HG03159 (cell line): ENCODE results near the gene MORN1.
"Not testable (repeated sequence)": the region's sequence is repeated elsewhere in the genome, so short reads cannot be mapped to it uniquely, and the experiment has no call there.

Experiments used
- ATAC-seq: cut with Tn5 transposase; IDR thresholded peaks from one replicate; pipeline ENCODE4 v1.9.1; 2021; ENCODE audit warnings: mild to moderate bottlenecking, moderate library complexity; ENCODE audit not compliant: unreplicated experiment

Gene MORN1

DNA sequence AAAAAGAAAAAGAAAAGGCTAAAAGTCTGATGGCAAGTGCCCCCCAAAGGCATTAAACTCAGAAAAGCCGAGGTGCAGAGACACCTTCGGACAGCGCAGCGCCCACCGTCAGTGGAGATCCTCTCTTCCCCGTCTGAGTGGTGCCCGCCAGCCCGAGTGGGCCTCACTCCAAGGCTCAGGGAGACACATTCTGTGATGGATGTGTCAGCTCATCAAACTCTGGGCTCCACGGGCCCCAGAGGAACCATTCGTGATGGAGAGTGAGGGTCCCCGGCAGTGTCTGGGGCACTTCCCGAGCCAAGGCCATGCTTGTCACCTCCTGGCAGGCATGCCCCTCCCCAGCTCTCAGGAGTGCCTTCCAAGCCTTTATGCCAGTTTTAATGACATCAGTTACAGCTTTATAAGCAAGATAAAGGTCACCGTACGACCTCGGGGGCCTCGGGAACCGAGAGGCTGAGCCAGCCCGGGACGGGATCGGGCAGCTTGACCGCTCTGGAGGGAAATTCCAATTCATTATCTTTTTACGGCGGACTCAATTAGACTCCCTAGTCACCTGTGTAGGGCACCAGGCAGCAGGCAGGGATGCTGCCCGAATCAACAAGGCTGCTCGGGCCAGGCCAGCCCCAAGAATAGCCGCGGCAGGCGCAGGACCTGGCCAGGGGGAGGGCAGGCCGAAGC lies 49.5 kb downstream of the MORN1 start:
- ATAC-seq = no peak

DNA sequence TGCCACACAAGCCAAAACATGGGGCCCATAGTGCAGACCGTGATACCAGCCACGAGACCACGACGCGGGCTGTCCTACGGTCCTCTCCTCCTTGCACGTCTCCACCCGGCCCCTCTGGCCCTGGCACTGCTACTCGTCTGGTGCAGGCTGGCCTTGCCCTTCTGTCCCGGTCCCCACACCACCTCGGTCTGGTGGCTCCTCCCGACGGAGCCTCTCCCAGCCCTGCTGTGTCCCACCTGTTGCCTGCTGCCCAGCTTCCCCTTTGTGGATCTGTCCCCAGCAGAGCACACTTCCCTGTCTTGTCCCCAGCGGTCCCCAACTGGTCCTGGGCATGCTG lies 50.5 kb downstream of the MORN1 start:
- ATAC-seq = no peak

DNA sequence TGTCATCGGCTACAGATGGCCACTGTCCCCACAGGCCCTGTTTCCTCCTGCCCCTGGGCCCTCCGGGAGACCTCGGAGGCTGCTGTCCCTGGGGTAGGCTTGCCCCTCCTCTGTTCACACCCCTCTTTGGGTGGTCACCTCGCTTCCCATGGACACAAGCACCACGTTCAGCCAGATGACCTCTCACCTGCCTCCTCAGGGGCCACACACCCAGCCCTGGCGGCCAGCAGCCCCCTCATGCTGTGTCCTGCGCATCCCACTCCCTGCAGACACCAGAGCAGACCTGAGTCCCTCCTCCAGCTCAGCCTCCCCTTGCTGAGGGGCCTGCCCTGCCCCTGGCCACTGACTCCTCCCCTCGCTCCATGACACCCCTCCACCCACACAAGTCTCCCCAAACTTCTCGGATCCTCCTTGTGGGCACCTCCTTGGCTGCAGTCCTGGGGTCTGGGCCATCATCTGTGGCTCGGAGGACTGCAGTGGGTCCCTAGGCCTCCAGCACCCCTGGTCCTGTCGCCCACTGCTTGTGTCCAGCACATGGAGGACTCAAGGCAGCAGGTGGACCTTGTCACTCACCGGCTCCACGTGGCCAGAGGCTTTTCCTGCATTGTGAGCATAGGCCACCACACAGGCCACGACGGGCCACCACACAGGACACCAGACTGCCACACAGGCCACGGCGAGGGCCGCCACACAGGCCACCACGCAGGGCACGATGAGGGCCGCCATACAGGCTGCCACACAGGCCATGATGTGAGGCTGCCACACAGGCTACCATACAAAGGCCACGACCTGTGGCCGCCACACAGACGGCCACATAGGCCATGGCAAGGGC lies 51.1 kb downstream of the MORN1 start:
- no peak for ATAC-seq

DNA sequence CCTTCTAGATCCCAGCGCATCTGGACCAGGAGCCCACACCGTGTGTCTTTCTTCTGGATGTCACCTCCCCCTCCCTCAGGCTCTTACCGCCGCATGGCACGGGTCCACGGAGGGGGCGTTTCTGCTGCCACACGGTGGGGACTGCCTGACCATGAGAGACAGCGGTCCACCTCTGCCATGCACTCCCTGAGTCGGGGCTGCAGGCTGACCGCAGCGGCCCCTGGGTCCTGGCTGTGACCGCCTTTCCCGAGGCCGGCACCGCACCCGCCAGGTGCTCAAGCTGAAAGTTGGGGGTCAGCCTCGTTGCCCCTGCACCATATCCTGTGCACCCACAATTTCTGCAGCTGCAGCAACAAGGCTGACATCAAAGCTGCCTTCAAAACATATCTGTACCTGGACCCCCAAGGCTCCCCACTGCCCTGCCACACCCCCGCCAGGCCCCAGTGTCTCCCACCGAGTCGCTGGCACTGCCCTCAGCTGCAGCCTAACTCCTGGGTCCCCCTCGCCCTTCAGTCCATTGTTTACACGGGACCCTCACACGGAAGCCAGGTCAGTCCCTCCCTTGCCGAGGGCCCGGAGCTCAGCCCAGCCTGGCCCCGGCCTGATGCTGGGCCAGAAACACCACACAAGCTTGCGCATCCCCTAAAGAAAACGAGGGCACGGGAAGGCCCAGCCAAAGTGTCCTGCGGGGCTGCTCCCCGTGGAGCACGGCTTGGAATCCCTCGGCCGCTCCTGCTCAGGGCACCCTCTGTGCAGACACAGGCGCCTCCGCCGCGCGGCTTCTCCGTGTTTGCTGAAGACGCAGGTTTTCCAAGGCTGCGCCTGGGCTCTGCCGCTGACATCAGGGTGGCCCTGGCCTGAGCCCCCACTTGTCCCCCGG lies 51.9 kb downstream of the MORN1 start:
- ATAC-seq = no peak

DNA sequence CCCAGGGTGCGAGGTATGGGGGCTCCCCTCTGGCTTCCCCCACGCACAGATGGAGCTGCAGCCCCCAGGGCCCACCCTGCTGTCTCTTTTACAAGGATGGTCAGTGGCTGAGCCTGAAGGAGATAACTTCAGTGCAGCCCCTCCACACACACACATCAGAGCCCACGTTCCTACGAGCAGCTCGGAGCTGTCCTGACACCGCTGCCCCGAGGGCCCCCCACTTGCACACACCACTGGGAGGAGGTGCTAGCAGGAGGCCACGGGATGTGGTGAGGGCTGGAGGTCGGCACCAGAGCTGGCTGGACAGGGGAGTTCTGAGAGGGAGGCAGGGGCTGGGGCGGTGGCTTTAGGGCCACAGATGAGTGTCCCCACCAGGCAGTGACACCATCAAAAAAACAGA lies 53.9 kb downstream of the MORN1 start:
- no peak for ATAC-seq

DNA sequence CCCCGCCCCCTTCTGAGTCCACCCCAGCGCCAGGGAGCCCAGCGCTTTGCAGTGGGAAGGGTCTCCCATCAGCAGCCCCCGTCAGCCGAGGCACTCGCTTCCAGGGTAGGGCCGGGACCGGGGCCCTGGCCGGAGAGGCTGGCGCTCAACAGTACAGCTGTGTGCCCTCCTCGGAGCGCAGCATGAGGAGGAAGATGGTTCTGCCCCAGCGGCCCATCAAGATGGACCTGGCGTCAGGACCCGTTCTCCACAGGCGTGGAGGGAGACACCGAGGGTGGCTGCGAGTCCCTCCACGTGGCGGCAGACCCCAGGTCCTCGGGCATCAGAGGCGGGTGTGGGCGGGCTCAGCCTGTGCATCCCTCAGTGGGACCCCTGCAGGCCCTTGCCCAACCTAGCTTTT lies 54.3 kb downstream of the MORN1 start:
- ATAC-seq = no peak

DNA sequence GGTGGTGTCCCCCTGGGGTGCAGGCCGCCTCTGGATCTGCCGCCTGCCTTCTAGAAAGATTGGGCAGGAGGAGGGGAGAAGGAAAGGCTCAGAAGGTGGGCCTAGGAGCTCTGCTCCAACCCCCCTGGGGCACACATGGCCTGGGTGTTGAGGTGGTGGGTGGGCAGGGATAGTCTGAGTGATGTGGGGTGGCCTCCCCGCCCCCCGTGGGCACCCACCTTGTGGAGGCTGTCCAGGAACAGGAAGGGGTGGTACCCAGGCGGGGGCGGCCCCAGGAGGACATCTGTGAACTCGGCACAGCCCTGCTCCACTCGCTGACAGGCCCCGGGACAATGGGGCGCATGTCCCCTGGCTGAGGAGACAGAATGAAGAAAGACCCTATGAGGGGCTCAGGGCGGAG lies 54.9 kb downstream of the MORN1 start:
- ATAC-seq = no peak

DNA sequence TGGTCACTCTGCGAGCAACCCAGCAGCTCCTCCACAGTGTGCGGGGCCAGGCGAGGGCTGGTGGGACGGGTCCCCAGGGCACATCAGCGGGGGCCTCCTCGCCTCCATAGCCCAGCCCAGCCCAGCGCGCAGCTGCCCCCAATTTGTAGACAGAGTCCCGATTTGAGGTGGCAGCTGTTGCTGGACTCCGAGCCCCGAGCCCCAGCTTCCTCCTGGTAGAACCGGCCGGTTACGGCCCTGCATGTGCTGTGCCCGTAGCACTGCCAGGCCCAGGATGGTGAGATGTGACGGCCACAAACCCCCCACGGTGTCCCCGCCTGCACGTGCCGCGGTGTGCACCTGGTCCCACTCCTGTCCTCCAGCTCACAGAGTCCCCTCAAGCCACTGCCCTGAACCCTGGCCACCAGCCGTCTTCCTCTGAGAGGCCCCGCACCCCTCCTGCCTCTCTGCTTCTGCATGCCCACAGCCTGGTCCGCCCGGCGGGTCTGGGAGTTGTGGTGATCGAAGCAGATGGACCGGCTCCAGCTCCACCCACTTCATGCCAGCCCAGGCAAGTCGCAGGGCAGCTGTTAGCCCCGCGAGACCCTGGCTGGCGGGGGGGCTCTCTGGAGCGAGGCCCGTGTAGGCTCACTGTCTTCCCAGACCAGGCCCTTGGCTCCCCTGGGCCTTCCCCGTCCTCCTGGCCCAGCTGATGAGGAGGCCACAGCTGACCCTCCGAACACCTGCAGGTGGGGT lies 55.5 kb downstream of the MORN1 start:
- ATAC-seq = no peak

DNA sequence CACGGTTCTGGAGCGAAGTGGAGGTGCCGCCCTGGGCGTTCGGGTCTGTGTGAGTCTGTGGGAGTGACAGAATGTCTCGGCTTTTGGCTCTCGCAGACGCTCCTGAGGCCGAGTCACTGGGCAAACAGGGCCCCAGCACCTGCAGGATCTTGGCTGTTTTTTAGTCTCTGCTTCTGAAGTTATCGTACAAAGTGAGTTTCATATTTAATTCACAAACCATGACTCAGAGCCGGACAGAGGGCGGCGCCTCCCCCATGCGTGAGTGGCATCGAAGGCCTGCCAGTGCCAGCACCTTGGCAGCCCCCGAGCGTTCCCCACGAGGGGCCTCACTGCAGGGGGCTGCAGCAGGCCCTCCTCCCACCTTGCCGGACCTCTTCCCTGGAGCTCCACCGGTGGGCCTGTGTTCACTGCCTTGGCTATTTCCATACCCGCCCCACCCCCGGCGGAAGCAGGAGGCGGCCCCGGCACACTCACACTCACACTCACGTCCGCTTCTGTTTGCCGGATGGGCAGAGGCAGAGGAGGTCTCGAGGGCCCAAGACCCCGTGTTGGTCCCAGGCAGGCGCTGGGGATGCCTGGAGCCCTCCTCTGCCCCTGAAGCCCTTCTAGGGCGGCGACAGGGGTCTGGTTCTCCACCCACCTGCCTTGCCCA lies 56.3 kb downstream of the MORN1 start:
- ATAC-seq = no peak

DNA sequence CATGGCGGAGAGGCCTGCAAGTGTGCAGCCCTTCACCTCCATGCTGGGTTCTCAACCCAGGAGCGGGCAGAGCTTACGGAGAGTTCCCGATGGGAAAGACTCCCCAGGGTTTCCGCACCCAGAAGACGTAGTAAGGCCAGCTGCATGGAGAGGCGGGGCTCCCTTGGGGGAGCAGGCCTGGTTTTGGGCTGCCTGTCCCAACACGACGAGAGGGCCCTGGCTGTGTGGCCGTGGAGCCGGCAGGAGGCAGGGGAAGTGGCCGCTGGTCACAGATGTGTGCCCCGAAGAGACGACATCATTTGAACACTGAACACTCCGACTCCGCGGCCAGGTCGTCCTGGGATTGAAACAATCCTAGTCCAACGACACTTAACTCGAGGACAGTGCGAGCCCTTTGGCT lies 57.0 kb downstream of the MORN1 start:
- ATAC-seq = no peak

DNA sequence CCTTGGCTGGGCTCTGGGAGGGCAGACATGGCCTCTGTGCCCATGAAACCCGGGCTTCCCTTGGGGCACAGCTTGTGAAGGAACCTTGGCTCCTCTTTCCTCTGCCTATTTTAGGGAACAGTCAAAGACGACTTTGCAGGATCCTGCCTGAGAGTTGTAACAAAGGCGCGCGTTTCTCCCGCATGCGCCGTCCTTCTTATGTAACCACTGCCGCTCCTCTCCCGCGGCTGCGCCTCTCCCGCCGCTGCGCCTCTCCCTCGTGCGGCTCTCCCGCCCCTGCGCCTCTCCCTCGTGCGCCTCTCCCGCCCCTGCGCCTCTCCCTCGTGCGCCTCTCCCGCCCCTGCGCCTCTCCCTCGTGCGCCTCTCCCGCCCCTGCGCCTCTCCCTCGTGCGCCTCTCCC lies 59.8 kb downstream of the MORN1 start:
- ATAC-seq = not testable (repeated sequence)

DNA sequence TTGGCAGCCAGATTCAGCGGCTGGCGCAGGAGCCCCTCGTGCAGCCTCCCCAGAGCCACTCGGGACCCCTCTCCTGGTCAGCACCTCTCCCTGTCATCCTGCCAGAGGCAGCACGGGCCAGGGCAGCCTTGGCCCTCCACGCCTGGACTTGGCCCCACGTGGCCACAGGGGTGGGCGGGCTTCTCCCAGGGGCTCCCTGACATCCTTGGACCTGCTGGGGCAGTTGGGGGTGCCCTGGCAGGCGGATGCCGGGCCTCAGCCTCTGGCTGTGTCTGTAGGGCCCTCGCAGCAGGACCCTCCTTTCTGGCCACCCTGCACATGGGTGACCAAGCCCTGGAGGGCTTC lies 60.2 kb downstream of the MORN1 start:
- no peak for ATAC-seq

DNA sequence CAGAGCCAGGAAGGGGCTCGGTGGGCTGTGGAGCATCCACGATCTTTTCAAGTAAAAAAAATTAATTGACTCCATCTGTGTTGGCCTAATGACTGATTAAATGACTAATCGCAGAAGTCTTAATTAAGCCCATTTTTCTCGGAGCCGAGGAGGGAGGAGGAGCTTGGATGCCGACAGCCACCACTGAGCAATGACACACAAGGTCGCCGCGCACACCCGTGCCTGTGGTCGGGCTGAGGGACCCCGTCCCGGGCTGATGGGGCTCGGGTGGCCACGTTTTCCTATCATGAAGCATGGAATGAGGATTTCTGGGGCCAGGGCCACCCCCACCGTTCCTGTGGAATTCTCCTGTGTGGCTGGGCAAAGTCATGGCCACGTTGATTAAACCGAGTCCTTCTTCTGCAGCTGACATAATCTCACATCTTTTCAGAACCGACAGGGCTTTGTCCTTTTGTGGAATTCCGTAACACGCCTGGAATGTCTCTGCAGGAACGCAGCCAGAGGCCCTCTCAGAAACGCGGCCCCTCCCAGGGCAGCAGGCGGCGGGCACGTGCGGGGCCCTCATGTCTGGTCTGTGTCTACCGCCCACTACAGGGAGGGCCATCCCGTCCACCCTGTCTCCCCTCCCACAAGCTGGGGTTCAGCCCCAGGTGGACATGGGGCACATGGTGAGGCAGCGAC lies 60.7 kb downstream of the MORN1 start:
- no peak for ATAC-seq

DNA sequence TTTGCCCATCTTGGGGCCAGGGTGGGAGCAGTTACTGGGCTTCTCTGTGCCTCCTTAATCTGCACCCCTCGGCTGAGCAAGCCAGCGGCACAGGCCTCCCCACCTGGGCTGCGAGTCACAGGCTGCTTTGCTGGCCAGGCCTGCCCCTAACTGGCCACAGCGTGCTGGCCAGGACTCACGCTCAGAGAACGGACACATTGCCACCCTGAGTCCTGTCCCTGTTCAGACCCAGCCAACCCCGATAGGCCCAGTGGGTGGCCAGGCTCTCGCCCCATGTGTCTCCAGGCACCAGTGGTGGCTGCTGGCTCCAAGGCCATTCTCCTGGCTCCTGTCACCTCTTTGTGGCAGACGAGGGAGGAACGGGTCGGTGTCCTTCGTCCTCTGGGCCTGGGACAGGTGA lies 61.3 kb downstream of the MORN1 start:
- ATAC-seq = no peak

DNA sequence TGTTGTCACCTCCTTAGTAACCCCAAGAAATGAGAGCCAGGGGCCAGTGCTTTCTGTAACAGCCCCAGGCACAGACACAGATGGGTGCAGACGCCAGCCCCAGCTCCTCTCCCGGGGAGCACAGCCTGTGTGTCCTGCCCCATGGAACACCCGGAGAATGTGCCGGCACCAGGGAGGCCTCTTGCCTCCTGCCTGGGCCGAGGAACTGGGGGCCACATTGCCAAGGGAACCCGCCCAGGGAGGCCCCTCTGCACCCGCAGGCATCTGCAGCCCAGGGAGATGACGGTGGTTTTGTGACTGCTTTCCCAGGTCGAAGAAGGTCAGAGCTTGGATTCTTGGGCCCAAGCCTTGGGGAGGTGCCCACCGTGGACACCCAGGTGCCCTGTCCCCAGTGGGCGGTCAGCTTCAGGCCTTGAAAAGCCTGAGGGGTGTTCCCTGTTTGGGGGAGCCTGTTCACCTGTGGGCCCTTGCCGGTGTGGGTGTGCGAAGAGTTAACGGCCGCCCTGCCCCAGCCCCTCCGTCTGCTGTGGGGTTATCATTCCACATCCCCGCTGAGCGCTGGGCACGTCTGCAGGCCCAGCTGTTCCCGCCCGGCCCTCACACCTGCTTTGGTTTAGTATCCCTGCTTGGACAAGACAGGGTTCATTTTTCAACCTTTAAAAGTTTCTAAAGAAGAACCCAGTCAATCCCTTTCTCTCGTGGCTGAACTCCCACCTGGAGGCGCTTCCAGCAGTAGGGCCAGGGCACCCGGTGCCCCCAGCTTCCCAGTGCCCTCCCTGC lies 62.5 kb downstream of the MORN1 start:
- no peak for ATAC-seq

DNA sequence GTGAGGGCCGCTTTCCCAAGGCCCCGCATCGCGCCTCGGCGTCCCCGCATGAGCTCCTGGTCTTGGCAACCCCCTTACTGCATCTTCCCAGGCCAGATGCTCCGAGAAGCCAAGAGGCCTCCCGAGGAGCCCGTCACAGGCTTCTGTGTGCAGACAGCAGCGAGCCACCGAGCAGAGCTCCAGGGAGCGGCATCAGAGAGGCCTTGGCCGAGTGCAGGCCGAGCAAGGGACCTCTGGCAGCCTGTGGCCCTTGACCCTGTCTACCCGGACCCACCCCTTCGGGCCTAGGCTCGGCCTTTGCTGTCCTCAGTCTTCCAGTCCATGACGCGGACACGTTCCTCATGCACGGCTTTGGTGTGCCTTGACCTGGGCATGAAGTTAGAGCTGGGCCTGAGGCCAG lies 63.5 kb downstream of the MORN1 start:
- ATAC-seq = no peak

DNA sequence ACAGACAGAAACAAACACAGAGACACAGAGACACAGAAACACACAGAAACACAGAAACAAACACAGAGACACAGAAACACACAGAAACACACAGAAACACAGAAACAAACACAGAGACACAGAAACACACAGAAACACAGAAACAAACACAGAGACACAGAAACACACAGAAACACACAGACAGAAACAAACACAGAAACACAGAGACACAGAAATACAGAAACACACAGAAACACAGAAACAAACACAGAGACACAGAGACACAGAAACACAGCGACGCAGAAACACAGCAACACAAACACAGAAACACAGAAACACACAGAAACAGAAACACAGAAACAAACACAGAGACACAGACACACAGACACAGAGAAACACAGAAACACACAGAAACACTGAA lies 64.2 kb downstream of the MORN1 start:
- ATAC-seq = not testable (repeated sequence)

DNA sequence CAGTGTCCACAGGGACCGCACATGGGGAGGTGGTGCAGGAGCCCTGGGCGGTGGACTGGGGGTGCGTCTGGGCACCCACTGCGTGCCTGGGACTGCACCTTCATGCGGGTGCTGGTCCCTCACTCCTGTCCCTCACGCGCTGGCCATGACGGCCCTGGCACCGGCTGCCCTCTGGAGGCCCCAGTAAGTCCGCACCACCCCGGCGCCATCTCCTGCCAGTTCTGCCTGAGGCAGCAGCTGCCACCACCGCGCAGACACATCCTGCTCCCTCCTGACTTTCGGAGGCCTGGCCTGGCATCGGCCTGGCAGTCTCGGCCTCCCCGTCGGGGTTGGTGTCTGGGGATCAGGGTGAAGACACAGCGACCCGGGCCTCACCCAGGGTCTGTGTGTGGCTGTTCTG lies 64.8 kb downstream of the MORN1 start:
- no peak for ATAC-seq
